Panc1 (cell line): ENCODE results near the gene SLC6A12. TPM values are rescaled to one million over a fixed set of nuclear protein-coding genes. Genes with fewer than 3 reads are reported as not detected.

Source experiments
- ATAC-seq: fragments of 200-7000 bp; cut with Tn5 transposase; 2 replicates; pipeline ENCODE4 v1.9.1; 2020; ENCODE audit warnings: mild to moderate bottlenecking, moderate library complexity
- BruUV-seq: library from RNA; stranded (reverse); fragments of 400-500 nt; replicated peaks from 2 replicates; lab custom pipeline; 2021; lab: Mats Ljungman, UMichigan
- CTCF ChIA-PET: fragments of 300-600 bp; sonication (Branson Sonifier 250); formaldehyde crosslinking; loops from one replicate; lab custom pipeline; 2022; ENCODE audit warnings: antibody characterized with exemption; lab: Charles Lee
- POLR2A ChIA-PET: fragments of 300-600 bp; sonication (Branson Sonifier 250); formaldehyde crosslinking; loops from one replicate; lab custom pipeline; 2022; ENCODE audit warnings: antibody characterized with exemption; lab: Charles Lee
- DNase-seq: peaks from one replicate; pipeline ENCODE4 v3.0.0-alpha.2; 2010; ENCODE audit warnings: low read depth, low spot score
- H3K27ac ChIP-seq: 2 replicates; pipeline ENCODE4 v1.5.1; 2011; ENCODE audit warnings: mild to moderate bottlenecking, low read length, inconsistent platforms
- H3K27me3 ChIP-seq: fragments of 200-500 bp; sonication (Bioruptor generic); 2 replicates; pipeline ENCODE4 v1.6.0; 2014; ENCODE audit warnings: low read length, inconsistent platforms; ENCODE audit not compliant: control insufficient read depth, insufficient read depth
- H3K36me3 ChIP-seq: fragments of 200-500 bp; sonication (Bioruptor generic); 2 replicates; pipeline ENCODE4 v1.5.1; 2014; ENCODE audit warnings: inconsistent platforms, mild to moderate bottlenecking, low read length, moderate library complexity; ENCODE audit not compliant: control insufficient read depth, insufficient read depth
- H3K4me1 ChIP-seq: 2 replicates; pipeline ENCODE4 v1.5.1; 2011; ENCODE audit warnings: inconsistent platforms, mild to moderate bottlenecking, low read length, moderate library complexity; ENCODE audit not compliant: control insufficient read depth, insufficient read depth
- H3K4me3 ChIP-seq, 2 experiments: 2 replicates each; pipeline ENCODE4 v1.5.1; 2011 to 2012; ENCODE audit warnings: low read depth in 2 of 2, low read length in 2 of 2, mild to moderate bottlenecking in 2 of 2, inconsistent platforms in 1 of 2, moderate library complexity in 1 of 2
- H3K9me3 ChIP-seq: fragments of 200-500 bp; sonication (Bioruptor generic); 2 replicates; pipeline ENCODE4 v1.5.1; 2014; ENCODE audit warnings: low read depth, mild to moderate bottlenecking, inconsistent platforms, low read length, moderate library complexity; ENCODE audit not compliant: control insufficient read depth, insufficient read depth
- CTCF ChIP-seq: fragments of 450-650 bp; IDR thresholded peaks from 2 replicates; pipeline ENCODE4 v1.5.1; 2017; ENCODE audit warnings: mild to moderate bottlenecking
- POLR2AphosphoS5 ChIP-seq: IDR thresholded peaks from 2 replicates; pipeline ENCODE4 v1.6.1; 2012; ENCODE audit warnings: mild to moderate bottlenecking, low read depth, low read length, moderate library complexity
- REST ChIP-seq, 2 experiments: IDR thresholded peaks; 2 replicates each; pipeline ENCODE4 v1.6.1; 2011 to 2012; ENCODE audit warnings: low read depth in 2 of 2, control low read depth in 1 of 2, low read length in 1 of 2, mild to moderate bottlenecking in 1 of 2, moderate library complexity in 1 of 2; ENCODE audit not compliant: insufficient read depth in 1 of 2
- SIN3A ChIP-seq: IDR thresholded peaks from 2 replicates; pipeline ENCODE4 v1.6.1; 2012; ENCODE audit warnings: low read depth, mild to moderate bottlenecking, low read length, moderate library complexity, borderline replicate concordance; ENCODE audit not compliant: insufficient read depth
- TCF7L2 ChIP-seq: IDR thresholded peaks from 2 replicates; pipeline ENCODE4 v1.6.1; 2011; ENCODE audit warnings: mild to moderate bottlenecking, low read depth, low read length, inconsistent platforms
- in situ Hi-C: cut with HindIII; loops from 2 replicates; pipeline ENCODE4 v1.10.0; 2016; ENCODE audit warnings: low sequenced_read_pairs, low pct_unique_long_range_greater_than_20kb
- intact Hi-C: fragments of 100-400 bp; cut with micrococcal nuclease; formaldehyde crosslinking; loops from one replicate; pipeline ENCODE4 v1.10.0; 2022; ENCODE audit not compliant: unreplicated experiment
- total RNA-seq: library from RNA; stranded (reverse); gene quantifications from one replicate; pipeline ENCODE4 v1.2.1, GENCODE V29; 2021; ENCODE audit not compliant: unreplicated experiment

The SLC6A12 gene
- total RNA-seq, 1 experiment from 2014 or later, result 1.0 TPM

- ChIA-PET CTCF (no interaction called here), POLR2A (no interaction called here)
- ATAC-seq (no peak), DNase-seq (no peak)
- no TSS peak for BruUV-seq
- Histone ChIP-seq H3K4me1 (no peaks in the 10 kb centered on the region), H3K36me3 (no peaks in the 10 kb centered on the region), H3K27me3 (no peaks in the 10 kb centered on the region), H3K4me3 (no peak overlapping the region), H3K27ac (no peak overlapping the region), H3K9me3 (no peaks in the 10 kb centered on the region)
- in situ Hi-C loops (no loop called here), intact Hi-C loops (no loop called here)
- TF ChIP-seq CTCF, result no peak
- no peak for TF ChIP-seq TCF7L2
- no peak for TF ChIP-seq SIN3A
- no peak for TF ChIP-seq POLR2AphosphoS5
Observed at GRCh38 chr12:186006-186625, 27.8 kb downstream of the SLC6A12 start.

GRCh38 chr12:185576-185955, 28.4 kb downstream of the SLC6A12 start:
- ChIA-PET POLR2A (no interaction called here), CTCF (no interaction called here)
- no peaks in the 10 kb centered on the region for H3K27me3 ChIP-seq

More at GRCh38 chr12:185576-185955, 28.4 kb downstream of the SLC6A12 start:
- H3K36me3 ChIP-seq, result no peaks in the 10 kb centered on the region
- in situ Hi-C loops (no loop called here), intact Hi-C loops (no loop called here)
- ATAC-seq, result no peak
- H3K27ac ChIP-seq, result no peak overlapping the region
- no peak overlapping the region for H3K4me3 ChIP-seq
- DNase-seq, result no peak
- TF ChIP-seq CTCF, result no peak
- no peak for TF ChIP-seq SIN3A
- TF ChIP-seq REST (IDR thresholded peaks at IDR 0.05; ENCODE audit: insufficient read depth in 1 of 2, low read depth in 2 of 2, low read length in 1 of 2), result no peak
- TF ChIP-seq POLR2AphosphoS5, result no peak
- TF ChIP-seq TCF7L2, result no peak
- no TSS peak for BruUV-seq
- H3K9me3 ChIP-seq, result no peaks in the 10 kb centered on the region
- no peaks in the 10 kb centered on the region for H3K4me1 ChIP-seq
